ENCODE results near the gene AGO3. TPM values are rescaled to one million over a fixed set of nuclear protein-coding genes. Genes with fewer than 3 reads are reported as not detected.

The AGO3 gene
- total RNA-seq, 2 donors from 2014 or later = 32.1 to 36.8 TPM

DNA sequence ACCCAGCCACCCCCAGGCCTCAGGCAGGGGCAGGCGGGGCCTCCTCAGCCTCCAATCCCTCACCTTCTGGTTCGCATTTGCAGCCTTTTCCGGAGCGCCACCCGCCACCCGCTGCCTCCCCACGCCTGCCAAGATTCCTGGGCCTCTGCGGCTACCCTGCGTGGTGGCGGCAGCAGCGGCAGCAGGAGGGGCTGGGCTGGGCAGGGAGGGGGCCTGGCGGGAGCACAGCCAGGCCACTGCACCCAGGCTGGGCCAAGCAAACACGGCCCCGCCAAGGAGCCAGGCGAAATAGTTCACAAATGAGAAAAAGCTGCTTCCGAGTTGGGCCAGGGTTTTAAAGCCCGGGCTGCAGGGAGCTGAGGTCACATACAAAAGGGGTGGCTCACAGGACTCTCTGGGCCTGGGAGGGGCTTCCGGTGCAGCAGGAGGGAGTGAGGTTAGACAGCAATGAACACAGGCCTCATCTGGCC is 184.3 kb downstream of the AGO3 start:
- H3K27ac Mint-ChIP-seq = no peak overlapping the region
- H3K36me3 Mint-ChIP-seq (ENCODE audit: low read depth) = no peaks in the 10 kb centered on the region
- ATAC-seq (replicated peaks) = no peak
- H3K4me1 Mint-ChIP-seq = peaks cover 6% of the 10 kb centered on the region
- no peaks in the 10 kb centered on the region for H3K9me3 Mint-ChIP-seq
- no peak overlapping the region for H3K4me3 Mint-ChIP-seq
- peaks cover 3% of the 10 kb centered on the region for H3K27me3 Mint-ChIP-seq

DNA sequence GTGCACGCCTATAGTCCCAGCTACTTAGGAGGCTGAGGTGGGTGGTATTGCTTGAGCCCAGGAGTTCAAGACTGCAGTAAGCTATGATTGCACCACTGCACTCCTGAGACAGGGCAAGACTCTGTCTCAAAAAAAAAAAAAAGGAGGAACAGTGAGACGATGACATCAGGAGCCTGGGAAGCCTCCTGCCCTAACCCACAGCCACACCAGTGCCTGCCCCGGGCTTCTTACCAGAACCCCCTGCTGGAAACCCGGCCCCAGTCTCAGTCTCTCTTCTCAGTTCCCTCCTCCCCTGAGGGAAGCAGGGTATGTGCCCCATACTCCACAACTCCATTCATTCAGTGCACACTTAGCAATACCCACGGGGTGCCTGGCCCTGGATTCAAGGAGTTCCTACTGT is 185.0 kb downstream of the AGO3 start:
- no peak overlapping the region for H3K4me3 Mint-ChIP-seq
- no peak overlapping the region for H3K27ac Mint-ChIP-seq
- peaks cover 3% of the 10 kb centered on the region for H3K27me3 Mint-ChIP-seq
- H3K9me3 Mint-ChIP-seq = no peaks in the 10 kb centered on the region
- ATAC-seq (replicated peaks) = no peak
- H3K36me3 Mint-ChIP-seq (ENCODE audit: low read depth) = no peaks in the 10 kb centered on the region
- peaks cover 6% of the 10 kb centered on the region for H3K4me1 Mint-ChIP-seq

DNA sequence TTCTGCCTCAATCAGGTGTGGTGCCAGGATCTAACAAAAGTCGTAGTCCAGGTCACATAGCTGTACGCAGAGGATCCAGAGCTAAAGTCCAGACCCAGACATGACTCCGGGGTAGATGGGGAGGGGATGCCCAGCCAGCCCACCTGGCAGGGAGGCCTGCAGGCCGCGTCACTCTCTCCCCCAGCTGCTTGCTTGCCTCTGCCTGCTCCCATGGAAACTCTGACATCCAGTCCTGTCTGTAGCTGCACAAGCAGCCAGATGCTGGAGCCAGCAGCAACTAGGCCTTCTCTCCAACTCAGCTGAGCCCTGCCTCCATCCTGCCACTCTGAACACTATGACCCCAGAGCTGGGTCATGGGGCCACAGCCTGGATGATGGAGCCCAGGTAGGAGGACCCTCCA is 186.0 kb downstream of the AGO3 start:
- Mint-ChIP-seq H3K27ac (no peak overlapping the region), H3K36me3 (ENCODE audit: low read depth) (no peaks in the 10 kb centered on the region), H3K27me3 (peaks cover 4% of the 10 kb centered on the region), H3K4me1 (no peaks in the 10 kb centered on the region), H3K9me3 (no peaks in the 10 kb centered on the region), H3K4me3 (no peak overlapping the region)
- no peak for ATAC-seq (replicated peaks)

DNA sequence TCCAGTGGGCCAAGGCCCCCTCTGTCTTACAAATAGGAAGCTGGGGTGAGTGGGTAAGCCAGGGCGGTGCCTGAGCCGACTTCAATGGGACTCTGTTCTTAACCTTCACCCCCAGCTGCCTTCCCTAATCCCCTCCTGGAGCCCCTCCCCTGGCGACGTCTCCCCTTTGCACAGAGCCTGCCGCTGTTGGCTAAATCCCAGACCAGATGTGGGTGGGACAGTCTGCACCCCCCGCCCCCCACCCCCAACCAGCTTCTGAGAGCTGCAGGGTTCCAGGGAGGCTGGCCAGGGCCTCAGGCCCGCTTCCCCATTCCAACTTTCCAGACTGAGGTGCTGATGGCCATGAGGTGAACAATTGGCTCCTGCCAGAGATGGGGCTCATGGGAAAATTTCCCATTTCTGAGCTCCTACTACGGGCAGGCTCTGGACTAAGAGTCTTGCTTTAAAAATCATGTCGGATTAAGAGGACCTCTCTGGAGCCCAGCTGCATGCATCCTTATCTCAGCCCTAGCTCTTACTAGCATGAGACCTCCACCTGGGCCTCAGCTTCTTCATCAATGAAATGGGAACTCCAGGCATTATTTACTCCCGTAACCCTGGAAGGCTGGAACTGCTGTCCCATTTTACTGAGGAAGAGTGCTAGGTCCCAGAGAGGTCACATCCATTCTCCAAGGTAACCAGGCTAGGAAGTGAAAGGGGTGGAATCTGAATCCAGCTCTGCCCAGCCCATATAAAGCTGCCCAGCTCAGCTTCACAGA is 187.7 kb downstream of the AGO3 start:
- H3K9me3 Mint-ChIP-seq = no peaks in the 10 kb centered on the region
- no peaks in the 10 kb centered on the region for H3K36me3 Mint-ChIP-seq (ENCODE audit: low read depth)
- H3K4me1 Mint-ChIP-seq = peaks cover 10% of the 10 kb centered on the region
- H3K27ac Mint-ChIP-seq = no peak overlapping the region
- ATAC-seq (replicated peaks) = no peak
- peaks cover 21% of the 10 kb centered on the region for H3K27me3 Mint-ChIP-seq
- H3K4me3 Mint-ChIP-seq = no peak overlapping the region

DNA sequence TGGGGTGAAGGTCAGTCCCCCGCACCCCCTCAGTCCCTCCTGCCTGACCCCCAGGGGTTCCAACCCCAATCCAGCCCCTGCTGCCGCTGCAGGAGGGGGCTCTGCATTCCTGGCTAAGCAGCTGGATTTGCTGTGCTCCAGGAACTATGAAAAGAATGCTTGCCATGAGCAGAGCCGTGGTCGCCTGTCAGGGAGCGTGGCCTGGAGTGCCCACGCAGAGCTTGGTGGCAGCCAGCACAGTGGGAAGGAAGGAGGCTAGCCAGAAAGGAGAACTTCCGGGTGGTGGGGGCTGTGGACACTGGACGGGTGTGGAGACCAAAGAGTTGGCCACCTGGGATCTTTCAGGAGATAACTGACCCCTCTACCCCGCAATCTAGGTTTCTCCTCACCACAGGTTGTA is 188.6 kb downstream of the AGO3 start:
- Mint-ChIP-seq H3K9me3 (no peaks in the 10 kb centered on the region), H3K27me3 (peaks cover 28% of the 10 kb centered on the region), H3K36me3 (ENCODE audit: low read depth) (no peaks in the 10 kb centered on the region), H3K4me3 (no peak overlapping the region), H3K4me1 (peaks cover 11% of the 10 kb centered on the region), H3K27ac (no peak overlapping the region)
- no peak for ATAC-seq (replicated peaks)

Other genes with a start within 250 kb of the AGO3 start
- 10 to 100 TPM; 11.5 to 21.1 TPM for gene C1orf216, start 212.2 kb upstream of the AGO3 start, total RNA-seq
- 10 to 100 TPM; 27.2 to 70.7 TPM for gene CLSPN, start 161.1 kb upstream of the AGO3 start, total RNA-seq
- gene AGO4, start 123.1 kb upstream of the AGO3 start, total RNA-seq = 1 to 10 TPM; 5.9 to 8.1 TPM
- 10 to 100 TPM; 29.5 to 34.9 TPM for gene AGO1, start 47.9 kb upstream of the AGO3 start, total RNA-seq
- under 1 TPM; 0.26 to 0.64 TPM for gene TEKT2, start 153.0 kb downstream of the AGO3 start, total RNA-seq
- gene ADPRS, start 157.8 kb downstream of the AGO3 start, total RNA-seq = 10 to 100 TPM; 50.0 to 50.8 TPM
- gene COL8A2, start 194.1 kb downstream of the AGO3 start, total RNA-seq = under 1 TPM in 1 of 2 donors, not detected in 1; 0.08 TPM
- gene TRAPPC3, start 218.4 kb downstream of the AGO3 start, total RNA-seq = 10 to 100 TPM; 47.8 to 72.6 TPM
- 100 to 1,000 TPM in 1 of 2 donors, 10 to 100 TPM in 1; 97.9 to 164 TPM for gene MAP7D1, start 225.1 kb downstream of the AGO3 start, total RNA-seq